ENCODE measurements around the gene MAPK11.

MAPK11 gene

GRCh38 chr22:50289151-50289941 lies 19.2 kb upstream of the MAPK11 start:
- H3K4me3 Mint-ChIP-seq = no peak overlapping the region
- H3K27ac Mint-ChIP-seq = no peak overlapping the region
- no peaks in the 10 kb centered on the region for H3K9me3 Mint-ChIP-seq
- H3K36me3 Mint-ChIP-seq = no peaks in the 10 kb centered on the region
- peaks cover 6% of the 10 kb centered on the region for H3K4me1 Mint-ChIP-seq
- H3K27me3 Mint-ChIP-seq = peaks cover 12% of the 10 kb centered on the region

- H3K9me3 Mint-ChIP-seq = no peaks in the 10 kb centered on the region
- H3K4me3 Mint-ChIP-seq = no peak overlapping the region
- H3K4me1 Mint-ChIP-seq = peaks cover 4% of the 10 kb centered on the region
- peaks cover 9% of the 10 kb centered on the region for H3K27me3 Mint-ChIP-seq
- H3K27ac Mint-ChIP-seq = no peak overlapping the region
- no peaks in the 10 kb centered on the region for H3K36me3 Mint-ChIP-seq
Measured at GRCh38 chr22:50287731-50288130, 17.6 kb upstream of the MAPK11 start.

- no peak overlapping the region for H3K27ac Mint-ChIP-seq
- no peaks in the 10 kb centered on the region for H3K9me3 Mint-ChIP-seq
- H3K27me3 Mint-ChIP-seq = peaks cover 3% of the 10 kb centered on the region
- no peak overlapping the region for H3K4me3 Mint-ChIP-seq
- H3K4me1 Mint-ChIP-seq = no peaks in the 10 kb centered on the region
- H3K36me3 Mint-ChIP-seq = no peaks in the 10 kb centered on the region
Measured at GRCh38 chr22:50286701-50287318, 16.6 kb upstream of the MAPK11 start.

DNA sequence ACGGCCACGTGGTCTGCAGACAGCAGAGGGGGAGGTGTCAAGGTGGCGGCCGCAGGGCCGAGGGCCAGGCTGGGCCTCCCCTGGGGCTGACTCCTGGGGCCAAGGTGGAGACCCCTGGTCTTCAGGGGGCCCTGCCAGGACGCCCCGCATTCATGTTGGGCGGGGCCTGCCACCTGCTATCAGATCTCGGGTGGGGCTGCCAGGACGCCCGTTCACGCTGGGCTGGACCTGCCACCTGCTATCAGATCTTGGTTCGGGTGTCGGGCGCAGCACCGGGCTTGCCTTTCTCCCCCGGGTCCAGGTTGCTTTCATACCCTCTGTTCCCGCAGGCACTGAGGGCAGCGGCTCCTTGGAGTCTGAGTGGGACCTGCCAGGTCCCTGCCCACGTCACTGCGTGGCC lies 16.1 kb upstream of the MAPK11 start:
- Mint-ChIP-seq H3K27ac (no peak overlapping the region), H3K4me3 (no peak overlapping the region), H3K27me3 (peaks cover 1% of the 10 kb centered on the region), H3K36me3 (no peaks in the 10 kb centered on the region), H3K4me1 (no peaks in the 10 kb centered on the region), H3K9me3 (no peaks in the 10 kb centered on the region)

GRCh38 chr22:50285568-50286229 lies 15.5 kb upstream of the MAPK11 start:
- H3K27me3 Mint-ChIP-seq = peaks cover 1% of the 10 kb centered on the region
- H3K4me1 Mint-ChIP-seq = no peaks in the 10 kb centered on the region
- no peaks in the 10 kb centered on the region for H3K9me3 Mint-ChIP-seq
- H3K36me3 Mint-ChIP-seq = no peaks in the 10 kb centered on the region
- no peak overlapping the region for H3K27ac Mint-ChIP-seq
- H3K4me3 Mint-ChIP-seq = no peak overlapping the region

GRCh38 chr22:50284479-50284878 lies 14.3 kb upstream of the MAPK11 start:
- Mint-ChIP-seq H3K4me1 (no peaks in the 10 kb centered on the region), H3K4me3 (no peak overlapping the region), H3K9me3 (no peaks in the 10 kb centered on the region), H3K27ac (no peak overlapping the region), H3K36me3 (no peaks in the 10 kb centered on the region), H3K27me3 (no peaks in the 10 kb centered on the region)

GRCh38 chr22:50283821-50284220 lies 13.6 kb upstream of the MAPK11 start:
- Mint-ChIP-seq H3K27me3 (no peaks in the 10 kb centered on the region), H3K9me3 (no peaks in the 10 kb centered on the region), H3K36me3 (no peaks in the 10 kb centered on the region), H3K4me3 (no peak overlapping the region), H3K4me1 (no peaks in the 10 kb centered on the region), H3K27ac (no peak overlapping the region)

GRCh38 chr22:50282361-50283155 lies 12.4 kb upstream of the MAPK11 start:
- Mint-ChIP-seq H3K36me3 (no peaks in the 10 kb centered on the region), H3K9me3 (no peaks in the 10 kb centered on the region), H3K4me3 (no peak overlapping the region), H3K4me1 (no peaks in the 10 kb centered on the region), H3K27ac (no peak overlapping the region), H3K27me3 (no peaks in the 10 kb centered on the region)

GRCh38 chr22:50281957-50282356 lies 11.8 kb upstream of the MAPK11 start:
- H3K27ac Mint-ChIP-seq = no peak overlapping the region
- H3K36me3 Mint-ChIP-seq = no peaks in the 10 kb centered on the region
- no peak overlapping the region for H3K4me3 Mint-ChIP-seq
- H3K27me3 Mint-ChIP-seq = no peaks in the 10 kb centered on the region
- H3K4me1 Mint-ChIP-seq = no peaks in the 10 kb centered on the region
- no peaks in the 10 kb centered on the region for H3K9me3 Mint-ChIP-seq

DNA sequence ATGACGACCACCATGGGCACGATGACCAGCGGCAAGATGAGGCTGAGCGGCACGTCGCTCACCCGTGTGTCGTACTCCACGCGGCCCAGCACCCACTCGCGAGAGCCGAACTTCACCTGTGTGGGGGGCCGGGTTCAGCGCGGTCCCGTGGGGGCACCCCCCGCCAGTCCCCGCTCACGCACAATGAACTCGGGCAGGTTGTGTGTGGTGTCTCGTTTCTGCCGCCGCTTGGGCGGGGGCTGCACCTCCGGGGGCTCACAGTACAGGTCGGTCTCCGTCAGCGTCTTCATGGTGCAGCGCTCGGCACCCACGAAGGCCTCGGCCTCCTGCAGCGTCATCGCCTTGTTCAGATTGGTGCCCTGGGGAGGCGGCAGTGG lies 11.2 kb upstream of the MAPK11 start:
- Mint-ChIP-seq H3K36me3 (no peaks in the 10 kb centered on the region), H3K4me3 (no peak overlapping the region), H3K4me1 (no peaks in the 10 kb centered on the region), H3K27ac (no peak overlapping the region), H3K9me3 (no peaks in the 10 kb centered on the region), H3K27me3 (no peaks in the 10 kb centered on the region)

GRCh38 chr22:50280708-50281383 lies 10.7 kb upstream of the MAPK11 start:
- Mint-ChIP-seq H3K27ac (no peak overlapping the region), H3K27me3 (no peaks in the 10 kb centered on the region), H3K4me3 (no peak overlapping the region), H3K4me1 (no peaks in the 10 kb centered on the region), H3K36me3 (no peaks in the 10 kb centered on the region), H3K9me3 (no peaks in the 10 kb centered on the region)

DNA sequence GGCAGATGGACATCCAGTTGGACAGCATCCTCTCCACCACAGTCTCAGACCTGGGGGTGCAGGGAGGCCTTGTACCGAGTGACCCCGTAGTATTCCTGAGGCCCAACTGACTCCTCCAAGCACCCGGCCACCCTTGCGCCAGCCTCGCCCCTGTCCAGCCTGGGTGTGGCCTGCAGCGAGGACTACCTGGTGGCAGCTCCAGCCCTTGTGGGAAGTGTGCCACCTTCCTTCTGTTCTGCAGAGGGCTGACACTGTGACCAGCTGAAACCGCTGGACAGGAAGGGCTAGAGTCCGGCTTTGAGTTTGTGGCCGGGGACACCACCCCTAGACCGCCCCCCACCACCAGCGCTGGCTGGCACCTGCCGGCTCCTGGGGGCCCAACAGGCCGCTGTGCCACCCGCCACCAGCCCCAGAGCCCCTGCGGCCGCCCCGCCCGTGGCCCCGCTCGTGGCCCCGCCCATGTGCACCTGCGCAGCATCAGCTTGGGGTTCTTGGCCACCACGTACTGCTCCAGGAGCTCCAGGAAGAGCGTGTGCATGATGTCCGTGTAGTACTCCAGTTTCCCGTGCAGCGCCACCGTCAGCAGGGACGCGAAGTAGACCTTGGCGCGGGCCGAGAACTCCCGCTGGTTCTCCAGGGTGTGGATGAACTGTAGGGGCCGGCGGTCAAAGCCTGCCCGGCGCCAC lies 10.0 kb upstream of the MAPK11 start:
- H3K4me3 Mint-ChIP-seq = no peak overlapping the region
- H3K27me3 Mint-ChIP-seq = no peaks in the 10 kb centered on the region
- H3K36me3 Mint-ChIP-seq = no peaks in the 10 kb centered on the region
- H3K27ac Mint-ChIP-seq = no peak overlapping the region
- H3K9me3 Mint-ChIP-seq = no peaks in the 10 kb centered on the region
- no peaks in the 10 kb centered on the region for H3K4me1 Mint-ChIP-seq

DNA sequence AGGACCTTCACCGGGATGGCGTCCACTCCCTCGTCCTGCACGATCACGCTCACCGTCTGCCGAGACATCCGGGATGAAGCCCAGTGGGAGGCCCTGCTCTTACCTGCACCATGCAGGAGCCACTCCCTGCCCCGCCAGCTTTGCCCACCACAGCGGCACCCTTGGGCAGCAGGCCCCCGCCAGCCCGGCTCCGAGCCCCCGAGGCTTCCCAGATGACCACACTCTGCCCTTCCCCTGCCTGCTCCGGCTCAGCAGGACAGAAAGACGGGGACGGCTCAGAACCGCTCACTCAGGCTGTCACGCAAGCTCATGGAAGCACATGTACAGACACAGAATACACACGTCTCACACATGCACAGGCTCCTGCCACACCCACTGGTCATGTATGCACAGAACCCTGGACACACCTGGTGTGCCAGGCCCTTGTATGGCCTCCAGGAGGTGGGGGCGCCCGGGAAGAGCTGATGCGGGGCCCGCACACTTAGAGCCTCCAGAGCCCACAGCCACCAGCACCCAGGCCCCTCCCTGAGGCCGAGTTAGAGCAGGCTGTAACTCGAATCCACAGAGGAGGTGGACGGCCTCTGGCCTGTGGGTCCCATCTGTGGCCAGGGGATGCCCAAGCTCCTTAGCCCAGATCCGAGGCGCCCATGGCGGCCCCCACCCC lies 8.9 kb upstream of the MAPK11 start:
- Mint-ChIP-seq H3K27ac (peak overlapping the region; percentile 72), H3K9me3 (no peaks in the 10 kb centered on the region)

GRCh38 chr22:50278461-50278860 lies 8.3 kb upstream of the MAPK11 start:
- H3K9me3 Mint-ChIP-seq = no peaks in the 10 kb centered on the region
- H3K27me3 Mint-ChIP-seq = no peaks in the 10 kb centered on the region
- H3K4me1 Mint-ChIP-seq = peaks cover 6% of the 10 kb centered on the region
- H3K36me3 Mint-ChIP-seq = no peaks in the 10 kb centered on the region
- no peak overlapping the region for H3K27ac Mint-ChIP-seq
- no peak overlapping the region for H3K4me3 Mint-ChIP-seq

More for the DNA sequence above, 8.9 kb upstream of the MAPK11 start:
- Mint-ChIP-seq H3K36me3 (no peaks in the 10 kb centered on the region), H3K4me1 (peaks cover 1% of the 10 kb centered on the region), H3K27me3 (no peaks in the 10 kb centered on the region), H3K4me3 (no peak overlapping the region)

Data from activated naive CD4-positive, alpha-beta T cell treated with anti-CD3 and anti-CD28 coated beads, Interleukin-2, amount 50 U/mL, for 24 hours (primary cell).